ENCODE data around the gene PTPRK. TPM values are rescaled to one million over a fixed set of nuclear protein-coding genes. Genes with fewer than 3 reads are reported as not detected.

The PTPRK gene
- total RNA-seq, 5 donors from 2014 or later (not counting 1 experiment from before 2014, with no cell fraction given): 2.1 to 11.1 (median 7.3) TPM

GRCh38 chr6:128141932-128142331 lies 378.5 kb downstream of the PTPRK start:
- Histone ChIP-seq H3K36me3 (ENCODE audit: control insufficient read depth in 2 of 2, extremely low read depth in 1 of 2, insufficient read depth in 1 of 2, low read length in 1 of 2) (no peaks in the 10 kb centered on the region), H3K4me3 (ENCODE audit: control insufficient read depth in 1 of 2, extremely low read depth in 1 of 2, low read length in 1 of 2) (no peak overlapping the region), H3K9me3 (no peaks in the 10 kb centered on the region), H3K4me1 (ENCODE audit: control insufficient read depth in 1 of 2, extremely low read depth in 1 of 2, insufficient read depth in 2 of 2, low read length in 2 of 2) (peaks cover 0 to 2% of the 10 kb centered on the region in 2 experiments), H3K27me3 (replicated peaks in 1 of 2; ENCODE audit: control insufficient read depth in 2 of 2, extremely low read depth in 1 of 2, insufficient read depth in 2 of 2, low read length in 1 of 2) (no peaks in the 10 kb centered on the region), H3K27ac (ENCODE audit: low read length) (no peak overlapping the region)
- Mint-ChIP-seq H3K4me3 (no peak overlapping the region), H3K4me1 (peaks cover 12 to 27% (median 13%) of the 10 kb centered on the region in 3 donors), H3K27ac (no peak overlapping the region), H3K36me3 (no peaks in the 10 kb centered on the region), H3K27me3 (no peaks in the 10 kb centered on the region), H3K9me3 (no peaks in the 10 kb centered on the region)
- no peak for DNase-seq
- ChIA-PET CTCF (no interaction called here), POLR2A (no interaction called here)
- ATAC-seq (replicated peaks in 1 of 4): no peak

GRCh38 chr6:128139519-128139918 lies 380.9 kb downstream of the PTPRK start:
- no peak overlapping the region for H3K27ac Mint-ChIP-seq
- H3K4me1 Mint-ChIP-seq: peaks cover 7 to 21% (median 7%) of the 10 kb centered on the region in 3 donors

GRCh38 chr6:128138694-128139093 lies 381.7 kb downstream of the PTPRK start:
- no peak for DNase-seq
- H3K27ac Mint-ChIP-seq: no peak overlapping the region
- Histone ChIP-seq H3K27me3 (replicated peaks in 1 of 2; ENCODE audit: control insufficient read depth in 2 of 2, extremely low read depth in 1 of 2, insufficient read depth in 2 of 2, low read length in 1 of 2) (no peaks in the 10 kb centered on the region), H3K36me3 (ENCODE audit: control insufficient read depth in 2 of 2, extremely low read depth in 1 of 2, insufficient read depth in 1 of 2, low read length in 1 of 2) (no peaks in the 10 kb centered on the region), H3K9me3 (no peaks in the 10 kb centered on the region), H3K27ac (ENCODE audit: low read length) (no peak overlapping the region), H3K4me1 (ENCODE audit: control insufficient read depth in 1 of 2, extremely low read depth in 1 of 2, insufficient read depth in 2 of 2, low read length in 2 of 2) (no peaks in the 10 kb centered on the region), H3K4me3 (ENCODE audit: control insufficient read depth in 1 of 2, extremely low read depth in 1 of 2, low read length in 1 of 2) (no peak overlapping the region)
- ChIA-PET POLR2A (no interaction called here), CTCF (no interaction called here)
- H3K27me3 Mint-ChIP-seq: no peaks in the 10 kb centered on the region
- no peak overlapping the region for H3K4me3 Mint-ChIP-seq
- H3K9me3 Mint-ChIP-seq: no peaks in the 10 kb centered on the region
- WGBS (ENCODE audit: insufficient coverage): 86% methylated on average over 1 of the region's 1 CpG
- no peak for ATAC-seq (replicated peaks in 1 of 4)
- peaks cover 1 to 13% (median 1%) of the 10 kb centered on the region in 3 donors for H3K4me1 Mint-ChIP-seq
- H3K36me3 Mint-ChIP-seq: no peaks in the 10 kb centered on the region

More at GRCh38 chr6:128139519-128139918, 380.9 kb downstream of the PTPRK start:
- Histone ChIP-seq H3K36me3 (ENCODE audit: control insufficient read depth in 2 of 2, extremely low read depth in 1 of 2, insufficient read depth in 1 of 2, low read length in 1 of 2) (no peaks in the 10 kb centered on the region), H3K4me1 (ENCODE audit: control insufficient read depth in 1 of 2, extremely low read depth in 1 of 2, insufficient read depth in 2 of 2, low read length in 2 of 2) (peaks cover 0 to 2% of the 10 kb centered on the region in 2 experiments), H3K9me3 (no peaks in the 10 kb centered on the region), H3K27me3 (replicated peaks in 1 of 2; ENCODE audit: control insufficient read depth in 2 of 2, extremely low read depth in 1 of 2, insufficient read depth in 2 of 2, low read length in 1 of 2) (no peaks in the 10 kb centered on the region), H3K4me3 (ENCODE audit: control insufficient read depth in 1 of 2, extremely low read depth in 1 of 2, low read length in 1 of 2) (no peak overlapping the region), H3K27ac (ENCODE audit: low read length) (no peak overlapping the region)
- WGBS (ENCODE audit: insufficient coverage): 100% methylated on average over 1 of the region's 1 CpG
- no peak for ATAC-seq (replicated peaks in 1 of 4)
- DNase-seq: no peak
- Mint-ChIP-seq H3K4me3 (no peak overlapping the region), H3K27me3 (no peaks in the 10 kb centered on the region), H3K36me3 (no peaks in the 10 kb centered on the region), H3K9me3 (no peaks in the 10 kb centered on the region)
- ChIA-PET POLR2A (no interaction called here), CTCF (no interaction called here)

GRCh38 chr6:128135325-128135724 lies 385.1 kb downstream of the PTPRK start:
- DNase-seq (no peak), ATAC-seq (replicated peaks in 1 of 4) (no peak)
- Mint-ChIP-seq H3K36me3 (no peaks in the 10 kb centered on the region), H3K27me3 (no peaks in the 10 kb centered on the region), H3K4me3 (no peak overlapping the region), H3K9me3 (peaks cover 0 to 3% (median 0%) of the 10 kb centered on the region in 3 donors), H3K4me1 (peaks cover 0 to 7% (median 0%) of the 10 kb centered on the region in 3 donors), H3K27ac (no peak overlapping the region)
- Histone ChIP-seq H3K27ac (ENCODE audit: low read length) (no peak overlapping the region), H3K4me3 (ENCODE audit: control insufficient read depth in 1 of 2, extremely low read depth in 1 of 2, low read length in 1 of 2) (no peak overlapping the region), H3K36me3 (ENCODE audit: control insufficient read depth in 2 of 2, extremely low read depth in 1 of 2, insufficient read depth in 1 of 2, low read length in 1 of 2) (no peaks in the 10 kb centered on the region), H3K27me3 (replicated peaks in 1 of 2; ENCODE audit: control insufficient read depth in 2 of 2, extremely low read depth in 1 of 2, insufficient read depth in 2 of 2, low read length in 1 of 2) (no peaks in the 10 kb centered on the region), H3K9me3 (no peaks in the 10 kb centered on the region), H3K4me1 (ENCODE audit: control insufficient read depth in 1 of 2, extremely low read depth in 1 of 2, insufficient read depth in 2 of 2, low read length in 2 of 2) (no peaks in the 10 kb centered on the region)
- ChIA-PET CTCF (interaction anchor here in 1 of 2 donors (0.6 kb wide), 1 partner anchor 1231 kb away, joined by 3 read pairs; no protein-coding TSS in a partner anchor), POLR2A (interaction anchor here in 1 of 2 donors (0.6 kb wide), 1 partner anchor 25 kb away, joined by 3 read pairs; no protein-coding TSS in a partner anchor)

GRCh38 chr6:128131566-128131965 lies 388.8 kb downstream of the PTPRK start:
- WGBS (ENCODE audit: insufficient coverage): no CpG with 5 or more reads among the region's 3 CpGs
- H3K9me3 ChIP-seq: no peaks in the 10 kb centered on the region
- H3K4me1 ChIP-seq (ENCODE audit: control insufficient read depth in 1 of 2, extremely low read depth in 1 of 2, insufficient read depth in 2 of 2, low read length in 2 of 2): no peaks in the 10 kb centered on the region
- no peaks in the 10 kb centered on the region for H3K27me3 ChIP-seq (replicated peaks in 1 of 2; ENCODE audit: control insufficient read depth in 2 of 2, extremely low read depth in 1 of 2, insufficient read depth in 2 of 2, low read length in 1 of 2)
- H3K36me3 Mint-ChIP-seq: no peaks in the 10 kb centered on the region
- H3K4me3 ChIP-seq (ENCODE audit: control insufficient read depth in 1 of 2, extremely low read depth in 1 of 2, low read length in 1 of 2): no peak overlapping the region
- H3K36me3 ChIP-seq (ENCODE audit: control insufficient read depth in 2 of 2, extremely low read depth in 1 of 2, insufficient read depth in 1 of 2, low read length in 1 of 2): no peaks in the 10 kb centered on the region
- H3K27ac ChIP-seq (ENCODE audit: low read length): no peak overlapping the region
- CTCF ChIA-PET: no interaction called here
- peaks cover 0 to 3% (median 0%) of the 10 kb centered on the region in 3 donors for H3K9me3 Mint-ChIP-seq
- no peaks in the 10 kb centered on the region for H3K27me3 Mint-ChIP-seq
- no peak overlapping the region for H3K27ac Mint-ChIP-seq
- H3K4me1 Mint-ChIP-seq: peaks cover 0 to 2% (median 0%) of the 10 kb centered on the region in 3 donors
- no peak for DNase-seq
- H3K4me3 Mint-ChIP-seq: no peak overlapping the region
- POLR2A ChIA-PET: interaction anchor here in 1 of 2 donors (0.7 kb wide), 1 partner anchor 392 kb away, joined by 3 read pairs; no protein-coding TSS in a partner anchor
- no peak for ATAC-seq (replicated peaks in 1 of 4)

GRCh38 chr6:128131036-128131435 lies 389.4 kb downstream of the PTPRK start:
- Histone ChIP-seq H3K4me1 (ENCODE audit: control insufficient read depth in 1 of 2, extremely low read depth in 1 of 2, insufficient read depth in 2 of 2, low read length in 2 of 2) (no peaks in the 10 kb centered on the region), H3K27me3 (replicated peaks in 1 of 2; ENCODE audit: control insufficient read depth in 2 of 2, extremely low read depth in 1 of 2, insufficient read depth in 2 of 2, low read length in 1 of 2) (no peaks in the 10 kb centered on the region), H3K9me3 (no peaks in the 10 kb centered on the region), H3K27ac (ENCODE audit: low read length) (no peak overlapping the region), H3K36me3 (ENCODE audit: control insufficient read depth in 2 of 2, extremely low read depth in 1 of 2, insufficient read depth in 1 of 2, low read length in 1 of 2) (no peaks in the 10 kb centered on the region), H3K4me3 (ENCODE audit: control insufficient read depth in 1 of 2, extremely low read depth in 1 of 2, low read length in 1 of 2) (no peak overlapping the region)
- ChIA-PET CTCF (no interaction called here), POLR2A (interaction anchor here in 1 of 2 donors (0.7 kb wide), 1 partner anchor 392 kb away, joined by 3 read pairs; no protein-coding TSS in a partner anchor)
- Mint-ChIP-seq H3K36me3 (no peaks in the 10 kb centered on the region), H3K4me3 (no peak overlapping the region), H3K27ac (no peak overlapping the region), H3K4me1 (peaks cover 0 to 2% (median 0%) of the 10 kb centered on the region in 3 donors), H3K9me3 (peaks cover 0 to 3% (median 0%) of the 10 kb centered on the region in 3 donors), H3K27me3 (no peaks in the 10 kb centered on the region)
- no CpG with 5 or more reads among the region's 4 CpGs for WGBS (ENCODE audit: insufficient coverage)
- ATAC-seq (replicated peaks in 1 of 4): no peak
- DNase-seq: no peak

- CTCF ChIA-PET: no interaction called here
- H3K27me3 Mint-ChIP-seq: no peaks in the 10 kb centered on the region
Observed at GRCh38 chr6:128129679-128130078, 390.7 kb downstream of the PTPRK start.

More at GRCh38 chr6:128129679-128130078, 390.7 kb downstream of the PTPRK start:
- Histone ChIP-seq H3K36me3 (ENCODE audit: control insufficient read depth in 2 of 2, extremely low read depth in 1 of 2, insufficient read depth in 1 of 2, low read length in 1 of 2) (no peaks in the 10 kb centered on the region), H3K9me3 (no peaks in the 10 kb centered on the region), H3K4me1 (ENCODE audit: control insufficient read depth in 1 of 2, extremely low read depth in 1 of 2, insufficient read depth in 2 of 2, low read length in 2 of 2) (no peaks in the 10 kb centered on the region), H3K27ac (ENCODE audit: low read length) (no peak overlapping the region), H3K4me3 (ENCODE audit: control insufficient read depth in 1 of 2, extremely low read depth in 1 of 2, low read length in 1 of 2) (no peak overlapping the region), H3K27me3 (replicated peaks in 1 of 2; ENCODE audit: control insufficient read depth in 2 of 2, extremely low read depth in 1 of 2, insufficient read depth in 2 of 2, low read length in 1 of 2) (no peaks in the 10 kb centered on the region)
- peaks cover 4% of the 10 kb centered on the region for H3K36me3 Mint-ChIP-seq
- H3K9me3 Mint-ChIP-seq: peaks cover 0 to 3% (median 0%) of the 10 kb centered on the region in 3 donors
- ATAC-seq (replicated peaks in 1 of 4): no peak
- H3K4me1 Mint-ChIP-seq: peaks cover 0 to 2% (median 0%) of the 10 kb centered on the region in 3 donors
- POLR2A ChIA-PET: no interaction called here
- no peak for DNase-seq
- H3K4me3 Mint-ChIP-seq: no peak overlapping the region
- H3K27ac Mint-ChIP-seq: no peak overlapping the region
